ENCODE data around the gene C3. TPM values are rescaled to one million over a fixed set of nuclear protein-coding genes. Genes with fewer than 3 reads are reported as not detected.

C3 gene
- total and polyA plus RNA-seq, 2 of the 13 experiments (the other 11 are each of a cell fraction or from before 2014, with no cell fraction given), result 1,455 to 6,272 TPM

GRCh38 chr19:6765738-6766356, 45.4 kb upstream of the C3 start (continued):
- TF ChIP-seq GABPA (IDR thresholded peaks at IDR 0.05; ENCODE audit: low read depth, low read length), result no peak
- TF ChIP-seq GABPA (CRISPR knock-in tag; IDR thresholded peaks at IDR 0.05; ENCODE audit: low read depth), result peak; percentile 44; the same call in 1 of the 2 replicates
- no peak for TF ChIP-seq FOXK1 (CRISPR knock-in tag; IDR thresholded peaks at IDR 0.05; ENCODE audit: borderline replicate concordance, low read depth)
- TF ChIP-seq ZNF781 (CRISPR knock-in tag; IDR thresholded peaks at IDR 0.05; ENCODE audit: borderline replicate concordance, not compliant biosample characterization), result no peak
- TF ChIP-seq ZFP36L2 (CRISPR knock-in tag; IDR thresholded peaks at IDR 0.05), result no peak
- TF ChIP-seq MAFK (conservative IDR thresholded peaks at IDR 0.05 in 1 of 2, IDR thresholded peaks at IDR 0.05 in 1 of 2; ENCODE audit: low read length in 2 of 2), result peak; percentile 18 to 27; a peak in 2 of 4 replicates
- no peak for TF ChIP-seq LBX2 (CRISPR knock-in tag; IDR thresholded peaks at IDR 0.05; ENCODE audit: borderline replicate concordance)
- no peak for TF ChIP-seq PAWR (CRISPR knock-in tag; IDR thresholded peaks at IDR 0.05; ENCODE audit: borderline replicate concordance)
- TF ChIP-seq ZHX2 (IDR thresholded peaks at IDR 0.05; ENCODE audit: low read depth), result no peak
- TF ChIP-seq ZHX2 (CRISPR knock-in tag; IDR thresholded peaks at IDR 0.05; ENCODE audit: borderline replicate concordance), result no peak
- TF ChIP-seq MYNN (CRISPR knock-in tag; IDR thresholded peaks at IDR 0.05; ENCODE audit: low read depth), result no peak
- TF ChIP-seq SIN3B (IDR thresholded peaks at IDR 0.05; ENCODE audit: low read length), result no peak
- no peak for TF ChIP-seq ZMYM2 (CRISPR knock-in tag; IDR thresholded peaks at IDR 0.05)
- TF ChIP-seq GLI4 (CRISPR knock-in tag; IDR thresholded peaks at IDR 0.05; ENCODE audit: borderline replicate concordance), result no peak
- no peak for TF ChIP-seq ZNF710 (CRISPR knock-in tag; IDR thresholded peaks at IDR 0.05; ENCODE audit: borderline replicate concordance)
- no peak for TF ChIP-seq REL (CRISPR knock-in tag; conservative IDR thresholded peaks at IDR 0.05)
- TF ChIP-seq ZMAT5 (CRISPR knock-in tag; IDR thresholded peaks at IDR 0.05; ENCODE audit: borderline replicate concordance, low read depth), result no peak
- TF ChIP-seq DNMT1 (CRISPR knock-in tag; IDR thresholded peaks at IDR 0.05), result no peak
- TF ChIP-seq KDM6A (CRISPR knock-in tag; IDR thresholded peaks at IDR 0.05; ENCODE audit: low read depth), result no peak
- no peak for TF ChIP-seq ATF7-NPFF (CRISPR knock-in tag; IDR thresholded peaks at IDR 0.05; ENCODE audit: low read depth)
